HG02973 (cell line): Measurements from ENCODE around the gene TBC1D3L.
"Not testable (repeated sequence)": the region's sequence is repeated elsewhere in the genome, so short reads cannot be mapped to it uniquely, and the experiment has no call there.

Experiments used
- ATAC-seq: cut with Tn5 transposase; IDR thresholded peaks from one replicate; pipeline ENCODE4 v1.9.1; 2021; ENCODE audit warnings: moderate library complexity; ENCODE audit not compliant: unreplicated experiment

Gene TBC1D3L

DNA sequence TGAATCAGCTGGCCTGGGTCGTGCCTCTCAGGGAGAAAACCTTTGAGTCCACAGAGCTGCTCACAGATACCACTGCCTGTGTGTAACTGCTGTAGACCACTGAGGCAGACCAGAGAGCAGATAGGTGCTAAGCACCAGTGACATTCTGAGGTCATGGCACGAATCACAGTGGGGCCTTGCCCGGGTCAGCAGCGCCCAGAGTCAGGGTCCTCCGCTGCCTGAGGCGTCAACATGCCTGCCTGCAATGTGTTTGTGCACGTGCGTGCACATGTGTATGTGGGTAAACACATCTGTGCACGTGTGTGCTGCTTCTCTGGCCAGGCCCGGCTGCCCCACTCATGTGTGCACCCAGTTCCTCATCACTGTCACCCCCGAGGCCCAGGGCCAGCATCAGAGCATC lies at the start of gene TBC1D3L:
TSS of gene TBC1D3L (minus strand) at position 101 of the 400 bp plus-strand sequence. CDS start 1,540 bp downstream, outside the sequence.
- not testable (repeated sequence) for ATAC-seq

GRCh38 chr17:38003676-38004075 lies 14.8 kb upstream of the TBC1D3L start, which contains the start of gene TBC1D3D:
Gene TBC1D3D, plus strand, starts transcription at chr17:38003976. Its CDS starts 1,585 bp downstream, at chr17:38005561.
- not testable (repeated sequence) for ATAC-seq
